HepG2 (cell line): Measurements from ENCODE around the gene PRR30. TPM values are rescaled to one million over a fixed set of nuclear protein-coding genes. Genes with fewer than 3 reads are reported as not detected.

Source experiments
- ATAC-seq: fragments of 200-7000 bp; cut with Tn5 transposase; 3 replicates; pipeline ENCODE4 v1.9.1; 2020; ENCODE audit warnings: mild to moderate bottlenecking, moderate library complexity
- BruUV-seq: library from RNA; stranded (reverse); fragments of 400-500 nt; replicated peaks from 2 replicates; lab custom pipeline; 2021; lab: Mats Ljungman, UMichigan
- CTCF ChIA-PET: fragments of 300-600 bp; formaldehyde crosslinking; extraction: SDS; loops from one replicate; lab custom pipeline; 2021; ENCODE audit warnings: low total read pairs, inconsistent platforms, low intra/inter-chr PET ratio; lab: Yijun Ruan, JAX
- POLR2A ChIA-PET: fragments of 350-600 bp; sonication (Branson Sonifier 250); formaldehyde crosslinking; loops from one replicate; lab custom pipeline; 2020; ENCODE audit warnings: antibody characterized with exemption, inconsistent platforms; lab: Yijun Ruan, JAX
- DNase-seq: peaks from one replicate; pipeline ENCODE4 v3.0.0-alpha.2; 2015; ENCODE audit warnings: low spot score
- FAIRE-seq: peaks from 3 replicates; lab custom pipeline; 2011; peaks lifted over from hg19 to GRCh38; lab: Jason Lieb, UNC
- H2AFZ ChIP-seq: one replicate; pipeline ENCODE4 v1.6.1; 2011; ENCODE audit warnings: low read length, inconsistent platforms
- H3K27ac ChIP-seq: fragments of 300-600 bp; 3 replicates; pipeline ENCODE4 v1.8.0; 2011; ENCODE audit warnings: mixed run types, mild to moderate bottlenecking, mixed read lengths, low read length, inconsistent platforms; ENCODE audit not compliant: insufficient read depth; ENCODE audit errors: extremely low read length
- H3K27me3 ChIP-seq, 2 experiments: fragments of 200-600 bp in 1 of 2; 2 replicates in 1 of 2; 3 replicates in 1 of 2; pipeline versions ENCODE4 v1.6.0 to v1.8.0; 2011; ENCODE audit warnings: low read length in 2 of 2, mild to moderate bottlenecking in 2 of 2, moderate library complexity in 2 of 2, inconsistent platforms in 1 of 2; ENCODE audit not compliant: insufficient read depth in 2 of 2, control insufficient read depth in 1 of 2
- H3K36me3 ChIP-seq, 2 experiments: fragments of 200-600 bp in 1 of 2; replicated peaks in 1 of 2; 2 replicates in 1 of 2; 3 replicates in 1 of 2; pipeline versions ENCODE4 v1.5.1 to v1.8.0; 2011; ENCODE audit warnings: low read length in 2 of 2, inconsistent platforms in 1 of 2; ENCODE audit not compliant: insufficient read depth in 2 of 2, control insufficient read depth in 1 of 2
- H3K4me1 ChIP-seq: 2 replicates; pipeline ENCODE4 v1.5.1; 2012; ENCODE audit warnings: low read length, inconsistent platforms; ENCODE audit not compliant: insufficient read depth
- H3K4me2 ChIP-seq: 2 replicates; pipeline ENCODE4 v1.6.0; 2011; ENCODE audit warnings: low read depth, low read length, inconsistent platforms
- H3K4me3 ChIP-seq, 3 experiments: fragments of 200-600 bp in 1 of 3; sonication (generic), shearing (Covaris generic) in 1 of 3; replicated peaks in 1 of 3; 2 replicates each; pipeline ENCODE4 v1.5.1; 2011 to 2016; ENCODE audit warnings: low read length in 3 of 3, inconsistent platforms in 2 of 3, low read depth in 2 of 3, mild to moderate bottlenecking in 2 of 3, control low read depth in 1 of 3, mixed read lengths in 1 of 3; ENCODE audit not compliant: insufficient read depth in 1 of 3
- H3K79me2 ChIP-seq: one replicate; pipeline ENCODE4 v1.6.1; 2011; ENCODE audit warnings: low read length, inconsistent platforms; ENCODE audit not compliant: insufficient read depth
- H3K9ac ChIP-seq: 2 replicates; pipeline ENCODE4 v1.6.0; 2011; ENCODE audit warnings: mild to moderate bottlenecking, low read depth, low read length, inconsistent platforms; ENCODE audit not compliant: insufficient read depth
- H3K9me3 ChIP-seq: 2 replicates; pipeline ENCODE4 v1.5.1; 2012; ENCODE audit warnings: mild to moderate bottlenecking, low read length
- H4K20me1 ChIP-seq: 2 replicates; pipeline ENCODE4 v1.6.0; 2011; ENCODE audit warnings: inconsistent platforms, mild to moderate bottlenecking, low read length, moderate library complexity; ENCODE audit not compliant: insufficient read depth
- FOXC1 ChIP-seq: sonication (generic); formaldehyde crosslinking; IDR thresholded peaks from 2 replicates; pipeline ENCODE4 v1.8.0; 2022; ENCODE audit warnings: mild to moderate bottlenecking, missing genetic modification reagents, borderline replicate concordance
- FOXK2 ChIP-seq: fragments of 450-650 bp; IDR thresholded peaks from 2 replicates; pipeline ENCODE4 v1.6.1; 2016
- FOXP1 ChIP-seq, 2 experiments: fragments of 450-650 bp in 1 of 2; IDR thresholded peaks; 2 replicates each; pipeline ENCODE4 v1.6.1; 2017 to 2018; ENCODE audit warnings: antibody characterized with exemption in 1 of 2
- HNRNPLL ChIP-seq: fragments of 200-400 bp; formaldehyde crosslinking; IDR thresholded peaks from 2 replicates; pipeline ENCODE4 v1.6.1; 2017; ENCODE audit warnings: mild to moderate bottlenecking, low read depth, low read length; ENCODE audit not compliant: poor library complexity, severe bottlenecking
- JUNB ChIP-seq: sonication (generic); formaldehyde crosslinking; IDR thresholded peaks from 2 replicates; pipeline ENCODE4 v1.8.0; 2022; ENCODE audit warnings: missing genetic modification reagents, mild to moderate bottlenecking, borderline replicate concordance
- MAFK ChIP-seq, 2 experiments: IDR thresholded peaks in 1 of 2; conservative IDR thresholded peaks in 1 of 2; 2 replicates each; pipeline ENCODE4 v1.6.1; 2011; ENCODE audit warnings: improper control_type of control experiment in 2 of 2, low read length in 2 of 2
- MEIS1 ChIP-seq: sonication (generic); formaldehyde crosslinking; IDR thresholded peaks from 2 replicates; pipeline ENCODE4 v1.9.0; 2021; ENCODE audit warnings: mild to moderate bottlenecking, missing genetic modification reagents, moderate library complexity, borderline replicate concordance
- PCBP2 ChIP-seq: fragments of 200-400 bp; formaldehyde crosslinking; optimal IDR thresholded peaks from 2 replicates; pipeline ENCODE3; 2018; ENCODE audit warnings: low read length, low read depth; ENCODE audit not compliant: poor library complexity, severe bottlenecking
- PHF21A ChIP-seq: sonication (generic); formaldehyde crosslinking; IDR thresholded peaks from 2 replicates; pipeline ENCODE4 v1.5.0; 2020; ENCODE audit warnings: mild to moderate bottlenecking, missing genetic modification reagents
- POLR2A ChIP-seq, 2 experiments: IDR thresholded peaks; 2 replicates each; pipeline ENCODE4 v1.6.1; 2011; ENCODE audit warnings: low read depth in 2 of 2, low read length in 2 of 2, mild to moderate bottlenecking in 1 of 2, moderate library complexity in 1 of 2; ENCODE audit not compliant: insufficient read depth in 1 of 2
- TBX3 ChIP-seq: fragments of 450-650 bp; IDR thresholded peaks from 2 replicates; pipeline ENCODE4 v1.6.1; 2017; ENCODE audit warnings: antibody characterized with exemption, mild to moderate bottlenecking, inconsistent platforms, borderline replicate concordance
- ZBTB21 ChIP-seq: sonication (generic); formaldehyde crosslinking; IDR thresholded peaks from 2 replicates; pipeline ENCODE4 v1.4.0; 2020; ENCODE audit warnings: missing genetic modification reagents
- ZNF230 ChIP-seq: sonication (generic); formaldehyde crosslinking; IDR thresholded peaks from 2 replicates; pipeline ENCODE4 v1.4.0; 2020; ENCODE audit warnings: mild to moderate bottlenecking, missing genetic modification reagents
- ZNF598 ChIP-seq: sonication (generic); formaldehyde crosslinking; IDR thresholded peaks from 2 replicates; pipeline ENCODE4 v1.5.1; 2020; ENCODE audit warnings: mild to moderate bottlenecking, missing genetic modification reagents, borderline replicate concordance
- ZNF746 ChIP-seq: sonication (generic); formaldehyde crosslinking; IDR thresholded peaks from 2 replicates; pipeline ENCODE4 v1.8.0; 2022; ENCODE audit warnings: mild to moderate bottlenecking, missing genetic modification reagents
- WGBS: methylation state at CpG from one replicate; pipeline ENCODE4 v1.1.6; 2017; ENCODE audit warnings: low lambda C conversion rate; 5-methylcytosine and 5-hydroxymethylcytosine counted together
- in situ Hi-C: cut with HindIII; loops from 2 replicates; pipeline ENCODE4 v1.10.0; 2017; ENCODE audit warnings: low pct_unique_long_range_greater_than_20kb; ENCODE audit not compliant: extremely low pct_ligation_motif_present
- intact Hi-C: fragments of 100-400 bp; cut with micrococcal nuclease; formaldehyde crosslinking; loops from one replicate; pipeline ENCODE4 v1.10.0; 2022; ENCODE audit not compliant: unreplicated experiment
- polyA plus RNA-seq, 8 experiments: library from polyadenylated mRNA; depleted of rRNA in 3 of 8; stranded (reverse) in 7 of 8; unstranded in 1 of 8; fragments of >200 nt; fragmentation: Illumina TruSeq in 4 of 8; extraction: Trizol in 4 of 8; gene quantifications; 2 replicates each; pipeline versions ENCODE4 v1.2.1 to v1.2.3, GENCODE V29; 2011 to 2016; ENCODE audit warnings: low read depth in 4 of 8, missing spikeins in 1 of 8, mixed read lengths in 1 of 8; ENCODE audit not compliant: insufficient read depth in 1 of 8
- total RNA-seq, 5 experiments: library from RNA; depleted of rRNA; stranded (reverse); fragments of >200 nt; fragmentation: Illumina TruSeq; extraction: Trizol; gene quantifications; 2 replicates each; pipeline ENCODE4 v1.2.3, GENCODE V29; 2016; ENCODE audit warnings: low read depth in 1 of 5
- TF ChIP-seq, protein P1 (sequence below): sonication (generic); formaldehyde crosslinking; IDR thresholded peaks from 2 replicates; pipeline ENCODE4 v1.5.0; 2020; ENCODE audit warnings: mild to moderate bottlenecking, missing genetic modification reagents
- TF ChIP-seq, protein P2 (sequence below): sonication (generic); formaldehyde crosslinking; conservative IDR thresholded peaks from 2 replicates; pipeline ENCODE4 v1.8.1; 2023; ENCODE audit warnings: missing genetic modification reagents

Gene PRR30
- total and polyA plus RNA-seq, 2 of the 13 experiments (the other 11 are each of a cell fraction or from before 2014, with no cell fraction given), result not detected

DNA sequence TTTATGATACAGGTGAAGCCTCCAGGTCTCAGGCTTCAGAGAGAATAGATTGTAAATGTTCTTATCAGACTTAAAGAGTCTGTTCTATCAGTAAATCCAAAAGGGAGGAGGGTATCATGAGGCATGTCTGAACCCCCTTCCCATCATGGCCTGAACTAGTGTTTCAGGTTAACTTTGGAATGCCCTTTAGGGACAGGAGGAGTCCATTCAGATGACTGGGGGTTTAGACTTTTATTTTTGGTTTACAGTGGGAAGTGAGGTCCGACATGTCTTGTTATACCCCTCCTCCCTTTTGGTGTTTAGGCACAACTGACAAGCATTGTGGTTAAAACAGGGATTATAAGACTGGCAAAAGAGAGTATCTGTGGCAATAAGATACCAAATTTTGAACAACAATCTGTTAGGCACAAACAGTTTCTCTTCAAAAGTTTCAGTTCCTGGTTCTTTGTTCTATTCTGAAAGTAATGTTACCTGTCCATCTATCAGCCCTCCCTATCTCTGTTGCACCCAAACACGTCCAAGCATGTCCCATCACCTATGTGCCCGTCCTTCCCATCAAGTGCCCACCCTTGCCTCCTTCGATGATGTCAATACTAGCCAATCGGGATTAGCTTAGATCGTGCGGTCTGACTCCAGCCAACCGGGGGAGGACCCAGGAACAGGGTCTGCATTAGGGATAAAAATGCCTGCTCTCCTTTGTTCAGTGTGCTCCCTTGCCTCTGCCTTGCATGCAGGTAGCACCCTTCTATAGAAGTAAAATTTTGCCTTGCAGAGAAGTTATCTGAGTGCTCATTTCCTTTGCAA lies 26.0 kb upstream of the PRR30 start:
- no peak overlapping the region for H3K4me2 ChIP-seq
- WGBS, result 96% methylated on average over 8 of the region's 8 CpGs
- in situ Hi-C loops, result no loop called here

More for the DNA sequence above, 26.0 kb upstream of the PRR30 start:
- H4K20me1 ChIP-seq, result no peaks in the 10 kb centered on the region
- no peak for DNase-seq
- no peak overlapping the region for H3K9ac ChIP-seq
- H3K79me2 ChIP-seq, result no peaks in the 10 kb centered on the region
- ChIA-PET POLR2A (no interaction called here), CTCF (no interaction called here)
- intact Hi-C loops, result no loop called here
- no peaks in the 10 kb centered on the region for H3K9me3 ChIP-seq
- no peak overlapping the region for H3K27ac ChIP-seq
- no TSS peak for BruUV-seq
- no peak for FAIRE-seq
- no peaks in the 10 kb centered on the region for H3K27me3 ChIP-seq
- ATAC-seq, result no peak
- TF ChIP-seq ZNF230 (no peak), ZNF746 (no peak), POLR2A (IDR thresholded peaks at IDR 0.05; ENCODE audit: insufficient read depth in 1 of 2, low read depth in 2 of 2, low read length in 2 of 2) (no peak), FOXP1 (IDR thresholded peaks at IDR 0.05) (no peak), FOXP1 (CRISPR knock-in tag; IDR thresholded peaks at IDR 0.05) (no peak), ZNF598 (CRISPR knock-in tag) (no peak), TBX3 (no peak), PCBP2 (no peak), JUNB (no peak), HNRNPLL (no peak), FOXC1 (CRISPR knock-in tag) (no peak), MAFK (conservative IDR thresholded peaks at IDR 0.05 in 1 of 2, IDR thresholded peaks at IDR 0.05 in 1 of 2; ENCODE audit: low read length in 2 of 2) (no peak), ZBTB21 (CRISPR knock-in tag) (no peak), MEIS1 (CRISPR knock-in tag) (no peak), PHF21A (CRISPR knock-in tag) (no peak), FOXK2 (no peak)
- TF ChIP-seq, protein P1, sequence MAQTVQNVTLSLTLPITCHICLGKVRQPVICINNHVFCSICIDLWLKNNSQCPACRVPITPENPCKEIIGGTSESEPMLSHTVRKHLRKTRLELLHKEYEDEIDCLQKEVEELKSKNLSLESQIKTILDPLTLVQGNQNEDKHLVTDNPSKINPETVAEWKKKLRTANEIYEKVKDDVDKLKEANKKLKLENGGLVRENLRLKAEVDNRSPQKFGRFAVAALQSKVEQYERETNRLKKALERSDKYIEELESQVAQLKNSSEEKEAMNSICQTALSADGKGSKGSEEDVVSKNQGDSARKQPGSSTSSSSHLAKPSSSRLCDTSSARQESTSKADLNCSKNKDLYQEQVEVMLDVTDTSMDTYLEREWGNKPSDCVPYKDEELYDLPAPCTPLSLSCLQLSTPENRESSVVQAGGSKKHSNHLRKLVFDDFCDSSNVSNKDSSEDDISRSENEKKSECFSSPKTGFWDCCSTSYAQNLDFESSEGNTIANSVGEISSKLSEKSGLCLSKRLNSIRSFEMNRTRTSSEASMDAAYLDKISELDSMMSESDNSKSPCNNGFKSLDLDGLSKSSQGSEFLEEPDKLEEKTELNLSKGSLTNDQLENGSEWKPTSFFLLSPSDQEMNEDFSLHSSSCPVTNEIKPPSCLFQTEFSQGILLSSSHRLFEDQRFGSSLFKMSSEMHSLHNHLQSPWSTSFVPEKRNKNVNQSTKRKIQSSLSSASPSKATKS, result no peak
- TF ChIP-seq, protein P2, sequence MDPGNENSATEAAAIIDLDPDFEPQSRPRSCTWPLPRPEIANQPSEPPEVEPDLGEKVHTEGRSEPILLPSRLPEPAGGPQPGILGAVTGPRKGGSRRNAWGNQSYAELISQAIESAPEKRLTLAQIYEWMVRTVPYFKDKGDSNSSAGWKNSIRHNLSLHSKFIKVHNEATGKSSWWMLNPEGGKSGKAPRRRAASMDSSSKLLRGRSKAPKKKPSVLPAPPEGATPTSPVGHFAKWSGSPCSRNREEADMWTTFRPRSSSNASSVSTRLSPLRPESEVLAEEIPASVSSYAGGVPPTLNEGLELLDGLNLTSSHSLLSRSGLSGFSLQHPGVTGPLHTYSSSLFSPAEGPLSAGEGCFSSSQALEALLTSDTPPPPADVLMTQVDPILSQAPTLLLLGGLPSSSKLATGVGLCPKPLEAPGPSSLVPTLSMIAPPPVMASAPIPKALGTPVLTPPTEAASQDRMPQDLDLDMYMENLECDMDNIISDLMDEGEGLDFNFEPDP, result no peak
- H3K4me3 ChIP-seq, result no peak overlapping the region
- no peak overlapping the region for H2AFZ ChIP-seq
- H3K36me3 ChIP-seq, result no peaks in the 10 kb centered on the region
- peaks cover 56% of the 10 kb centered on the region for H3K4me1 ChIP-seq
